HepG2 (cell line): ENCODE data around the gene RHBDL1. TPM values are rescaled to one million over a fixed set of nuclear protein-coding genes. Genes with fewer than 3 reads are reported as not detected.

Experiments used
- ARNT2 ChIP-seq: sonication (generic); formaldehyde crosslinking; IDR thresholded peaks from 2 replicates; pipeline ENCODE4 v1.8.0; 2022; ENCODE audit warnings: mild to moderate bottlenecking, low read depth, missing genetic modification reagents, moderate library complexity
- FOXC1 ChIP-seq: sonication (generic); formaldehyde crosslinking; IDR thresholded peaks from 2 replicates; pipeline ENCODE4 v1.8.0; 2022; ENCODE audit warnings: mild to moderate bottlenecking, missing genetic modification reagents, borderline replicate concordance
- FOXJ3 ChIP-seq: sonication (generic); formaldehyde crosslinking; IDR thresholded peaks from 2 replicates; pipeline ENCODE4 v1.4.0; 2020; ENCODE audit warnings: missing genetic modification reagents, mild to moderate bottlenecking, borderline replicate concordance
- GATA4 ChIP-seq: sonication (generic); IDR thresholded peaks from 2 replicates; pipeline ENCODE4 v1.6.1; 2016; ENCODE audit warnings: antibody characterized with exemption, low read depth, borderline replicate concordance
- HBP1 ChIP-seq: IDR thresholded peaks from 2 replicates; pipeline ENCODE4 v1.6.1; 2016; ENCODE audit warnings: low read depth, control low read depth
- HNRNPL ChIP-seq: fragments of 200-400 bp; formaldehyde crosslinking; IDR thresholded peaks from 2 replicates; pipeline ENCODE4 v1.6.1; 2017; ENCODE audit warnings: mild to moderate bottlenecking, low read depth, low read length
- KLF6 ChIP-seq: IDR thresholded peaks from 2 replicates; pipeline ENCODE4 v1.8.0; 2016; ENCODE audit warnings: missing biosample characterization, missing genetic modification reagents
- LCORL ChIP-seq, 2 experiments: fragments of 450-650 bp in 1 of 2; sonication (generic) in 1 of 2; formaldehyde crosslinking in 1 of 2; IDR thresholded peaks; 2 replicates each; pipeline versions ENCODE4 v1.5.0 to v1.6.1; 2017 to 2020; ENCODE audit warnings: antibody characterized with exemption in 1 of 2, missing genetic modification reagents in 1 of 2
- MYPOP ChIP-seq: sonication (generic); formaldehyde crosslinking; IDR thresholded peaks from 2 replicates; pipeline ENCODE4 v1.8.1; 2023; ENCODE audit warnings: mild to moderate bottlenecking, moderate library complexity, missing genetic modification reagents
- RAD51 ChIP-seq: fragments of 450-650 bp; IDR thresholded peaks from 2 replicates; pipeline ENCODE4 v1.6.1; 2016; ENCODE audit warnings: borderline replicate concordance
- SIN3B ChIP-seq: fragments of 150-350 bp; IDR thresholded peaks from 2 replicates; pipeline ENCODE4 v1.6.1; 2014; ENCODE audit warnings: low read length
- SRY ChIP-seq: sonication (generic); formaldehyde crosslinking; IDR thresholded peaks from 2 replicates; pipeline ENCODE4 v1.8.0; 2022; ENCODE audit warnings: mild to moderate bottlenecking, missing genetic modification reagents
- TRIM24 ChIP-seq: sonication (generic); formaldehyde crosslinking; IDR thresholded peaks from 2 replicates; pipeline ENCODE4 v1.8.0; 2022; ENCODE audit warnings: mild to moderate bottlenecking, missing genetic modification reagents
- ZNF260 ChIP-seq: sonication (generic); formaldehyde crosslinking; IDR thresholded peaks from 2 replicates; pipeline ENCODE4 v1.4.0; 2020; ENCODE audit warnings: missing genetic modification reagents, low read depth, mild to moderate bottlenecking, borderline replicate concordance
- ZNF598 ChIP-seq: sonication (generic); formaldehyde crosslinking; IDR thresholded peaks from 2 replicates; pipeline ENCODE4 v1.5.1; 2020; ENCODE audit warnings: mild to moderate bottlenecking, missing genetic modification reagents, borderline replicate concordance
- ZNF629 ChIP-seq: sonication (generic); formaldehyde crosslinking; conservative IDR thresholded peaks from 2 replicates; pipeline ENCODE4 v1.5.0; 2020; ENCODE audit warnings: missing genetic modification reagents
- ZNF879 ChIP-seq: sonication (generic); formaldehyde crosslinking; IDR thresholded peaks from 2 replicates; pipeline ENCODE4 v1.8.1; 2023; ENCODE audit warnings: missing genetic modification reagents
- ZSCAN21 ChIP-seq: sonication (generic); formaldehyde crosslinking; IDR thresholded peaks from 2 replicates; pipeline ENCODE4 v1.8.0; 2022; ENCODE audit warnings: mild to moderate bottlenecking, missing genetic modification reagents, moderate library complexity, borderline replicate concordance
- polyA plus RNA-seq, 8 experiments: library from polyadenylated mRNA; depleted of rRNA in 3 of 8; stranded (reverse) in 7 of 8; unstranded in 1 of 8; fragments of >200 nt; fragmentation: Illumina TruSeq in 4 of 8; extraction: Trizol in 4 of 8; gene quantifications; 2 replicates each; pipeline versions ENCODE4 v1.2.1 to v1.2.3, GENCODE V29; 2011 to 2016; ENCODE audit warnings: low read depth in 4 of 8, missing spikeins in 1 of 8, mixed read lengths in 1 of 8; ENCODE audit not compliant: insufficient read depth in 1 of 8
- total RNA-seq, 5 experiments: library from RNA; depleted of rRNA; stranded (reverse); fragments of >200 nt; fragmentation: Illumina TruSeq; extraction: Trizol; gene quantifications; 2 replicates each; pipeline ENCODE4 v1.2.3, GENCODE V29; 2016; ENCODE audit warnings: low read depth in 1 of 5
- TF ChIP-seq, protein P1 (sequence below): sonication (generic); formaldehyde crosslinking; IDR thresholded peaks from 2 replicates; pipeline ENCODE4 v1.9.0; 2021; ENCODE audit warnings: missing genetic modification reagents, mild to moderate bottlenecking, borderline replicate concordance
- TF ChIP-seq, protein P2 (sequence below): sonication (generic); formaldehyde crosslinking; IDR thresholded peaks from 2 replicates; pipeline ENCODE4 v1.8.0; 2022; ENCODE audit warnings: low read depth, missing genetic modification reagents
- TF ChIP-seq, protein P3 (sequence below): sonication (generic); formaldehyde crosslinking; IDR thresholded peaks from 2 replicates; pipeline ENCODE4 v1.8.1; 2022; ENCODE audit warnings: mild to moderate bottlenecking, missing genetic modification reagents
- TF ChIP-seq, protein P4 (sequence below): sonication (generic); formaldehyde crosslinking; IDR thresholded peaks from 2 replicates; pipeline ENCODE4 v1.8.0; 2022; ENCODE audit warnings: mild to moderate bottlenecking, missing genetic modification reagents; ENCODE audit not compliant: insufficient replicate concordance

RHBDL1 gene
- total and polyA plus RNA-seq, 2 of the 13 experiments (the other 11 are each of a cell fraction or from before 2014, with no cell fraction given): 1.8 to 3.8 TPM

GRCh38 chr16:720447-720989 lies 45.0 kb downstream of the RHBDL1 start (continued):
- TF ChIP-seq HBP1 (CRISPR knock-in tag): no peak
- no peak for TF ChIP-seq GATA4
- TF ChIP-seq SIN3B: no peak
- TF ChIP-seq ZNF260 (CRISPR knock-in tag): no peak
- TF ChIP-seq, protein P1, sequence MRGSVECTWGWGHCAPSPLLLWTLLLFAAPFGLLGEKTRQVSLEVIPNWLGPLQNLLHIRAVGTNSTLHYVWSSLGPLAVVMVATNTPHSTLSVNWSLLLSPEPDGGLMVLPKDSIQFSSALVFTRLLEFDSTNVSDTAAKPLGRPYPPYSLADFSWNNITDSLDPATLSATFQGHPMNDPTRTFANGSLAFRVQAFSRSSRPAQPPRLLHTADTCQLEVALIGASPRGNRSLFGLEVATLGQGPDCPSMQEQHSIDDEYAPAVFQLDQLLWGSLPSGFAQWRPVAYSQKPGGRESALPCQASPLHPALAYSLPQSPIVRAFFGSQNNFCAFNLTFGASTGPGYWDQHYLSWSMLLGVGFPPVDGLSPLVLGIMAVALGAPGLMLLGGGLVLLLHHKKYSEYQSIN (CRISPR knock-in tag): no peak
- no peak for TF ChIP-seq ZNF629 (CRISPR knock-in tag)
- TF ChIP-seq RAD51: no peak
- TF ChIP-seq, protein P2, sequence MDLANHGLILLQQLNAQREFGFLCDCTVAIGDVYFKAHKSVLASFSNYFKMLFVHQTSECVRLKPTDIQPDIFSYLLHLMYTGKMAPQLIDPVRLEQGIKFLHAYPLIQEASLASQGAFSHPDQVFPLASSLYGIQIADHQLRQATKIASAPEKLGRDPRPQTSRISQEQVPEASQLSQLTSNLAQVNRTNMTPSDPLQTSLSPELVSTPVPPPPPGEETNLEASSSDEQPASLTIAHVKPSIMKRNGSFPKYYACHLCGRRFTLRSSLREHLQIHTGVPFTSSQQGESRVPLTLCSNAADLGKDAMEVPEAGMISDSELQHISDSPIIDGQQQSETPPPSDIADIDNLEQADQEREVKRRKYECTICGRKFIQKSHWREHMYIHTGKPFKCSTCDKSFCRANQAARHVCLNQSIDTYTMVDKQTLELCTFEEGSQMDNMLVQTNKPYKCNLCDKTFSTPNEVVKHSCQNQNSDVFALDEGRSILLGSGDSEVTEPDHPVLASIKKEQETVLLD (CRISPR knock-in tag): no peak
- no peak for TF ChIP-seq TRIM24 (CRISPR knock-in tag)
- TF ChIP-seq, protein P3, sequence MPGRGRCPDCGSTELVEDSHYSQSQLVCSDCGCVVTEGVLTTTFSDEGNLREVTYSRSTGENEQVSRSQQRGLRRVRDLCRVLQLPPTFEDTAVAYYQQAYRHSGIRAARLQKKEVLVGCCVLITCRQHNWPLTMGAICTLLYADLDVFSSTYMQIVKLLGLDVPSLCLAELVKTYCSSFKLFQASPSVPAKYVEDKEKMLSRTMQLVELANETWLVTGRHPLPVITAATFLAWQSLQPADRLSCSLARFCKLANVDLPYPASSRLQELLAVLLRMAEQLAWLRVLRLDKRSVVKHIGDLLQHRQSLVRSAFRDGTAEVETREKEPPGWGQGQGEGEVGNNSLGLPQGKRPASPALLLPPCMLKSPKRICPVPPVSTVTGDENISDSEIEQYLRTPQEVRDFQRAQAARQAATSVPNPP (CRISPR knock-in tag): no peak; the same call in 1 of the 2 replicates
- TF ChIP-seq FOXJ3 (CRISPR knock-in tag): no peak
- no peak; the same call in 1 of the 2 replicates for TF ChIP-seq FOXC1 (CRISPR knock-in tag)
- no peak for TF ChIP-seq ZSCAN21
- no peak for TF ChIP-seq KLF6 (CRISPR knock-in tag)
- no peak for TF ChIP-seq ZNF879 (CRISPR knock-in tag)
- TF ChIP-seq, protein P4, sequence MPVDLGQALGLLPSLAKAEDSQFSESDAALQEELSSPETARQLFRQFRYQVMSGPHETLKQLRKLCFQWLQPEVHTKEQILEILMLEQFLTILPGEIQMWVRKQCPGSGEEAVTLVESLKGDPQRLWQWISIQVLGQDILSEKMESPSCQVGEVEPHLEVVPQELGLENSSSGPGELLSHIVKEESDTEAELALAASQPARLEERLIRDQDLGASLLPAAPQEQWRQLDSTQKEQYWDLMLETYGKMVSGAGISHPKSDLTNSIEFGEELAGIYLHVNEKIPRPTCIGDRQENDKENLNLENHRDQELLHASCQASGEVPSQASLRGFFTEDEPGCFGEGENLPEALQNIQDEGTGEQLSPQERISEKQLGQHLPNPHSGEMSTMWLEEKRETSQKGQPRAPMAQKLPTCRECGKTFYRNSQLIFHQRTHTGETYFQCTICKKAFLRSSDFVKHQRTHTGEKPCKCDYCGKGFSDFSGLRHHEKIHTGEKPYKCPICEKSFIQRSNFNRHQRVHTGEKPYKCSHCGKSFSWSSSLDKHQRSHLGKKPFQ: peak; percentile 27
- TF ChIP-seq MYPOP (CRISPR knock-in tag): no peak
- no peak for TF ChIP-seq LCORL (IDR thresholded peaks at IDR 0.05)
- TF ChIP-seq LCORL (CRISPR knock-in tag; IDR thresholded peaks at IDR 0.05): peak; percentile 50; the same call in 1 of the 2 replicates
- no peak for TF ChIP-seq ARNT2 (CRISPR knock-in tag)
- no peak for TF ChIP-seq HNRNPL
- peak; percentile 41; the same call in 1 of the 2 replicates for TF ChIP-seq ZNF598
- TF ChIP-seq SRY (CRISPR knock-in tag): no peak
